Posterior vena cava (tissue), 2 donors: ENCODE results near the gene ZNF490. TPM values are rescaled to one million over a fixed set of nuclear protein-coding genes. Genes with fewer than 3 reads are reported as not detected.
"Not testable (repeated sequence)": the region's sequence is repeated elsewhere in the genome, so short reads cannot be mapped to it uniquely, and the experiment has no call there.

Source experiments
- DNase-seq: peaks from one replicate; pipeline ENCODE4 v3.0.0-alpha.2; 2020; ENCODE audit warnings: low spot score
- intact Hi-C, 2 donors: fragments of 100-400 bp; cut with DNase I; formaldehyde crosslinking; loops; one replicate each; pipeline versions ENCODE4 v1.14.1 to v1.14.2; 2022 to 2023
- total RNA-seq, 2 donors: library from RNA; stranded (reverse); fragmentation: NEBNext Ultra II Directional; extraction: Animal tissue kit (Norgen Biotek cat#: 25700); gene quantifications; one replicate each; pipeline ENCODE4 v1.2.1, GENCODE V29; 2021
- donor health status: DM: yes; HTN: yes; CAD: no.
- donor health status: DM: yes; HTN: yes; CAD: no.

Gene ZNF490
- total RNA-seq, 2 donors from 2014 or later = 5.4 to 6.3 TPM

DNA sequence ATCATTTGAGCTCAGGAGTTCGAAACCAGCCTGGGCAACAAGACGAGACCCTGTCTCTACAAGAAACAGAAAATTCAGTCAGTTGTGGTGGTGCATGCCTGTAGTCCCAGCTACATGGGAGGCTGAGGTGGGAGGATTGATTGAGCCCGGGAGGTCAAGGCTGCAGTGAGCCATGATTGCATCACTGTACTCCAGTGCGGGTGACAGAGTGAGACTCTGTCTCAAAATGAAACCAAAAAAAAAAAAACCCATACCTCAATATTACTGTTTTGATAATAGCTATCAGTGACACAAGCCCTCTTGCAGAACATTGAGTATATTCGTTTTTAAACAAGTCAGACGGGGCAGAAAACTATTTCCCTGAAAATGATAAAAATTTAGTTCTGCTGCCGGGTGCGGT is 16.3 kb upstream of the ZNF490 start:
- no peak for DNase-seq
- intact Hi-C loops = no loop called here

DNA sequence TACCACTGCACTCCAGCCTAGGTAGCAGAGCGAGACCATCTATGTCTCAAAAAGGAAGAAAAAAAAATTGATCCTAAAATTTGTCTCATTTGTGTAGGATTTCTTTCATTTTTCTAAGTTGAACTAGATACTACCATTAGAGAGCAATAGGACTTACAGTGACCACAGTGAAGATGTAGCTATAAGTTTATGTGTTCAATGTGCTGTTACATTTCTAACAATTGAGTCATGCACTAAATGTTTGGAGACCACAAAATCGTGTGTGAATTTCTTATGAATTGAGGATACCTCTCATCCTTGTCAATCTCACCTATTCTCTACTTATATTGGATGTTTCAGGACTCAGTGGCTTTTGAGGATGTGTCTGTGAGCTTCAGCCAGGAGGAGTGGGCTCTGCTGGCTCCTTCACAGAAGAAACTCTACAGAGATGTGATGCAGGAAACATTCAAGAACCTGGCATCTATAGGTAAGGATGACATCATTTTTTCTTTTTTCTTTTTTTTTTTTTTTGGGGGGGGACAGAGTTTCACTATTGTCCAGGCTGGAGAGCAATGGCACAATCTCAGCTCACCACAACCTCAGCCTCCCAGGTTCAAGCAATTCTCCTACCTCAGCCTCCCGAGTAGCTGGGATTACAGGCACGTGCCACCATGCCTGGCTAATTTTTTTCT is 12.9 kb upstream of the ZNF490 start:
- intact Hi-C loops = loop anchor here in 1 of 2 donors (1.0 kb wide), 1 partner anchor 27 kb away; no protein-coding TSS in a partner anchor
- no peak for DNase-seq

DNA sequence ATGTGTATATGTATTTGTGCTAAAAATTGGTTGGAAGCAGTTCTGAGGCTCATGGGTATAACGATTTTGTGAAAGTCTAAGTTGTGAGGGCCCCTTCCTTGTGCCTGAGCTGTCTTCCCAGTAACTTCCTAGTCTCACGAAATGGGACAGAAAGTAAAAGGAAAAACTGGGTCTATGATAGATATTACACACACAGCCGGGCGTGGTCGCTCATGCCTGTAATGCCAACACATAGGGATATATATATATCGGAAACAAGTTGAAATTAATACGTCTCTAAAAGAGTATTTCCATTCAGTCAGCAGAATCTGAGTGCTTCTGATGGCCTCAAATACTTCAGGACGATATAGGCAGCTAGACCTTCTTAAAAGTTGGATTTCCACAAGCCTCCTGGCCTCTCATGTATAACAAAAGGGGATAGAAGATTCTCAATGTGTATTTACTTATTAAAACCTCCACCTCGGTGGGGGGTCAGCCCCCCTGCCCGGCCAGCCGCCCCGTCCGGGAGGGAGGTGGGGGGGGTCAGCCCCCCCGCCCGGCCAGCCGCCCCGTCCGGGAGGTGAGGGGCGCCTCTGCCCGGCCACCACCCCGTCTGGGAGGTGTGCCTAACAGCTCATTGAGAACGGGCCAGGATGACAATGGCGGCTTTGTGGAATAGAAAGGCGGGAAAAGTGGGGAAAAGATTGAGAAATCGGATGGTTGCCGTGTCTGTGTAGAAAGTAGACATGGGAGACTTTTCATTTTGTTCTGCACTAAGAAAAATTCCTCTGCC is 10.8 kb upstream of the ZNF490 start:
- DNase-seq, intact Hi-C loops: not testable (repeated sequence)

DNA sequence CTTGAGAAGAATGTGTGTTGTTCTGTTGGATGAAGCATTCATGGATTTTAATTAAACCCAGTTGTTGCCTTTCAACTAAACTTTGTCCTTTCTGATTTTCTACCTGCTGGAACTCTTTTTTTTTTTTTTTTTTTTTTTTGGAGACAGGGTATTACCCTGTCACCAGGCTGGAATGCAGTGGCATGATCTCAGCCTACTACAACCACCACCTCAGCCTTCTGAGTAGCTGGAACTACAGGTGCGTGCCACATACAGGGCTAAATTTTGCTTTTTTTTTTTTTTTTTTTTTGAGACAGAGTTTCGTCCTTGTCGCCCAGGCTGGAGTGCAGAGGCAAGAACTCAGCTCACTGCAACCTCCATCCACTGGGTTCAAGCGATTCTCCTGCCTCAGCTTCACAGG is 7.0 kb upstream of the ZNF490 start:
- no peak for DNase-seq
- intact Hi-C loops = no loop called here

DNA sequence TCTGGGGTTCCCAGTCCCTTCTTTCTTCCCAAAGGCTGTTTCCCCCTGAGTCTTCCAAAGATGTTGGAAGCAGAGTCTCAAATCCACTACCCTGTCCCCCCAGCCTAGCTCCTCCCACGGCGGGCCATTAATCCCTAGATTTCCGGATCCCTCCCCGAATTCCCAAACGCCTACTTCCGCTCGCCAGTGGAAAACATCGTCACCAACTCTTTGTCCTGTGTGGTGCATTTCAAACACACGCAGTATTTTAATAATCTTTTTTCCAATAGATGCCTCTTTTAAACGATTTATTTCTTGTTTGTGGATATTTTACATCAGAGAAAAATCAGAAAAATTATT is 717 bp upstream of the ZNF490 start:
- peak; percentile 85 for DNase-seq

DNA sequence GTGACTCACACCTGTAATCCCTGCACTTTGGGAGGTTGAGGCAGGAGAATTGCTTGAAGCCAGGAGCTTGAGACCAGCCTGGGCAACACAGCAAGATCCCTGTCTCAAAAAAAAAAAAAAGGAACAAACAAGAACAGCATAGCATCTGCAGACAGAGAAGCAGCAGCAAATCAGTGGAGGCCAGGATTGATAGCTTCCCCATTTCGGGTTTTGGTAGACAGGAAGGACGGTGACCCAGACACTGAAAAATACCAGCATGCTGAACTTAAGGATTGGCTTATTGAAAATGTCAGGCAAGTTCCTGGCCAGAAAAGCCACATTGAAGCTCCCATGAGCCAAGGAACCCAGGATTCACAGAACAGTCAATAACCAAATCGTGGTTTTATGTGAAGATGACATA is 3.0 kb downstream of the ZNF490 start:
- DNase-seq = no peak
- intact Hi-C loops = no loop called here

More for the DNA sequence above, 717 bp upstream of the ZNF490 start:
- intact Hi-C loops = no loop called here

DNA sequence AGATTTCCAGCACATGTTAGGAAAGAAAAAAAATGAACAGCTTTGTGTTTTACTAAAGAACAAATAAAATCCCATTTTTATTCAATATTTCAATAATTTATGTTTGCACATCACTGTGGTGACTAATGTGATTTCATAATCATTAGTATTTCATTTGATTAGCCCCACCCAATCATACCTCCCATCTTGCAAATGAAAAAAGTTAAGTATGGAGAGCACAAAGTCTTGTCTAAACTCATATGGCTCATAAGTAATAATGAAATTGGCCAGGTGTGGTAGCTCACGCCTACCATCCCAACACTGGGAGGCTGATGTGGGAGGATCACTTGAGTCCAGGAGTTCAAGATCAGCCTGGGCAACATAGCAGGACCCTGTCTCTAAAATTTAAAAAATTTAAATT is 3.8 kb downstream of the ZNF490 start:
- intact Hi-C loops = no loop called here
- DNase-seq = no peak

DNA sequence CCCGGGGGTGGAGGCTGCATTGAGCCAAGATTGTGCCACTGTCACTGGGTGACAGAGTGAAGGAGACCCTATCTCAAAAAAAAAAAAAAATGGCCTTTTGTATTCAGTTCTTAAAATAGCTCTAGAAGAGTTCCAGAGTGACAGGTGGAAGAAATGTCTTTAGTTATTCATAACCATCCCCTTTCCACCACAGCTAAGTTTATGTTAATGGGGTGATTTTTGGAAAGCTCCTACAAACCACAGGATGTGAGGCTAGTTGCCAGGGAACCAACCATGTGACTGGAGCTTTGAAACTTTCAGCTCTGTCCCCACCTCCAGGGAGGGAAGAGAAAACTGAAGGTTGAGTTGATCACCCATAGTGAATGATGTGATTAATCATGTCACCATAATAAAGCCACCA is 6.9 kb downstream of the ZNF490 start:
- intact Hi-C loops = no loop called here
- DNase-seq = no peak

DNA sequence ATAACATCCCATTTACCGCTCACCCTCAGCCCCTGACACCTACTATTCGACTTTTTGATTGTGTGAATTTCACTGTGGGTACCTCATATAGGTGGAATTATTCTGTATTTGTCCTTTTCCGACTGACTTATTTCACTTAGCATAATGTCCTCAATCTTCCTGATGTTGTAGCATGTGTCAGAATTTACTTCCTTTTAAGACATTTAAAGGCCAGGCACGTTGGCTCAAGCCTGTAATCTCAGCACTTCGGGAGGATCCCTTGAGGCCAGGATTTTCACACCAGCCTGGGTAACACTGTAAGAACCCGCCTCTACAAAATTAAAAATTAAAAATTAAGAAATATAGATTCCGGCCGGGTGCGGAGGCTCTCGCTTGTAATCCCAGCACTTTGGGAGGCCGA is 13.0 kb downstream of the ZNF490 start:
- DNase-seq = no peak
- intact Hi-C loops = no loop called here

DNA sequence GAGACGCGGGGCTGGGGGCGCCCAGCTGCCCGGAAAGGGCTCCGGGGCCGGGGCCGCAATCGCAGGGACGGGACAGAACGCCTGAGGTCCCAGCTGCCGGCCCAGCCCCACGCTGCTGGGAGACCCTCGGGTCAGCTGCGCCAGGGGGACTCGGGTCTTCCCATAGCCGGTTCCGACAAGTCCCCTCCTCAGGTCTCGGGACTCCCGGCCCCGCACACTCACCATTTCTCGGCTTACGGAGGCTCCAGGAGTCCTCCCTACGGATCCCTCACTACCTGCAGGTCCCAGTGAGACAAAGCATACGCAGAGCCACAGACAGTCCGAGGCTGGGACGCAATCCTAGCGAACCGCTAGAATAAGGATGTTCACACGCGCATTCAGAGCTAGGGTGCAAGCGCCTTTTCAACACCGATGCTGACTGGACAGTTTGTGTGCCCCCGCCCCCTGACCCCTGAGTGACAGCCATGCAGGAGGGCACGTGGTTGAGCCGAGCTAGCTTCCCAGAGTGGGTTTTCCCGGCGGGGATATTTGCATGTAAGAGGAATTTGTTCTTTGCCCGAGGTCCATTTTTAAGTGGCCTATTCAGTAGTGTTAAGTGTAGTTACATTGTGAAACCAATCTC is 13.6 kb downstream of the ZNF490 start:
- intact Hi-C loops = loop anchor here in 1 of 2 donors (1.0 kb wide), 1 partner anchor 26 kb away; no protein-coding TSS in a partner anchor
- DNase-seq = no peak

DNA sequence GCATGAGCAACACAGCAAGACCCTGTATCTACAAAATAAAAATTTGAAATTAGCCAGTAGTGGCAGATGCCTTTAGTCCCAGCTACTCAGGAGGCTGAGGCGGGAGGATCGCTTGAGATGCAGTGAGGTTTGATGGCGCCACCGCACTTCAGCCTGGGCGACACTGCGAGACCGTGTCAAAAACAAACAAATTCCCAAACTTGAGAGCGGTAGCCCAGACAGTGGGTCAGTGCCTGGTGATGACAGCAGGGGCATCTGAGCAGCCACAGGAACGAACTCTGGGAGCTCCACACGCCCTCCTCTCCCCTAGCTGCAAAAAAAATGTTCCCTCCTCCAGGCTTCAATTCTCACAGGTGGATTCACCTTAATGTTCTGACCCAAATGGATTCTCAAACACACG is 14.1 kb downstream of the ZNF490 start:
- intact Hi-C loops = loop anchor here in 1 of 2 donors (1.0 kb wide), 1 partner anchor 27 kb away; no protein-coding TSS in a partner anchor
- no peak for DNase-seq

DNA sequence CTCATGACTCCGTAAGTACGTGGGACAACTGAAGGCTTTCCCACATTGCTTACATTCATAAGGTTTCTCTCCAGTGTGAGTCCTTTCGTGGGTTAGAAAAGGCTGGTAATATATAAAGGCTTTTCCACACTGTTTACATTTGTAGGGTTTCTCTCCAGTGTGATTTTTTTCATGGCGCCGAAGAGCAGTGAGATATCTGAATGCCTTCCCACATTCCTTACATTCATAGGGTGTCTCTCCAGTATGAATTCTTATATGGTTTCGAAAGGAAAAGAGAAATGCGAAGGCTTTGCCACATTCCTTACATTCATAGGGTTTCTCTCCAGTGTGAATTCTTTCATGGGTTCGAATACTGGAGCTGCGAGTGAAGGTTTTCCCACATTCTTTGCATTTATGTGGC is 29.5 kb downstream of the ZNF490 start:
- no peak for DNase-seq
- intact Hi-C loops = no loop called here

DNA sequence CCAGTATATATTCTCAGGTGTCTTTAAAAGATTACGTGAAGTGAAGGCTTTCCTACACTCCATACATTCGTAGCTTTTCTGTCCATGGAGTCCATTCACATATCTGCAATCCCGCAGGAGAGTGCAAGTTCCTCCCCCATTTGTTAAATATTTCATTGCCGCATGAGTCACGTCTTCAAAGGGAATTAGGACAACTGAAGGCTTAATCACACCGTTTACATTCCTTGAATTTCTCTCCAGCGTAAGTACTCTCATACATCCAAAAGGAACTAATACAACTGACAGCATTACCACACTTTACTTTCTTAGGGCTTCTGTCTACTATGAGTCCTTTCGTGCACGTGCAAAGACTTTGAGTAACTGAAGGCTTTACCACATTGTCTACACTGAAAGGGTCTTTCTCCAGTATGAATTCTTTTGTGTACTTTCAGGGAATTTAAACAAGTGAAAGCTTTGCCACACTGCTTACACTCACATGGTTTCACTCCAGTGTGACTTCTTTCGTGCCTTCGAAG is 30.4 kb downstream of the ZNF490 start:
- DNase-seq = no peak
- intact Hi-C loops = no loop called here

DNA sequence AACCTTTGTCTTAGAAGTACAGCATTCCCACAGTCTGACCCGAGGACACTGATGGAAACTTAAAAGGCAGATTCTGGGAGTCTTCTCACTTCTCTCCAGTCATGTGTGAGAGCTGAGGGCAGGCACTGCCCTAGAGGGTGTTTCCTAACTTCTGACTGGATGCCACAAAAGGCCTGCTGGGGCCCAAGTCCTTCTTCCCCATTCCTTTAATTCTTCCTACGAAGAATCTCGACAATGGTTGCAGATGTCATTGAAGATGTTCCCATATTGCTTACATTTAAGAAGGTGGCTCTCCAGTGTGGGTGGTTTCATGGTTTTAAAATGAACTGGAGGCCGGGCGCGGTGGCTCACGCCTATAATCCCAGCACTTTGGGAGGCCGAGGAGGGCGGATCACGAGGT is 32.0 kb downstream of the ZNF490 start:
- DNase-seq = no peak
- intact Hi-C loops = no loop called here

DNA sequence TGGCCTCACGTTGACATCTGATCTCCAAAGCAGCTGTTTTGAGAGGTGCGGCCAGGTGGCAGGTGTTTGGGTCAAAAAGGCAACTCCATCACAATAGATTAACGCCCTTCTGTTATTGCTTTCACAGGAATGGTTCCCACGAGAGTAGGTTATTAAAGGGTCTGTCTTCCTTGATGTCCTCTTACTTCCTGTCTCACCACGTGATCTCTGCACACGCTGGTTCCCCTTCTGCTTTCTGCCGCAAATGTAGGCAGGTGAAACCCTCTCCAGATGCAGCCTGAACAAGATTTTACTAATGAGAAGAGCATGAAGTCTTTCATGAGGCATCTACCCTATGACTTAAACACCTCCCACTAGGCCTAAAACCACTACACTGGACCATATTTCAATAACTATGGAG is 36.6 kb downstream of the ZNF490 start:
- DNase-seq = no peak
- intact Hi-C loops = no loop called here

DNA sequence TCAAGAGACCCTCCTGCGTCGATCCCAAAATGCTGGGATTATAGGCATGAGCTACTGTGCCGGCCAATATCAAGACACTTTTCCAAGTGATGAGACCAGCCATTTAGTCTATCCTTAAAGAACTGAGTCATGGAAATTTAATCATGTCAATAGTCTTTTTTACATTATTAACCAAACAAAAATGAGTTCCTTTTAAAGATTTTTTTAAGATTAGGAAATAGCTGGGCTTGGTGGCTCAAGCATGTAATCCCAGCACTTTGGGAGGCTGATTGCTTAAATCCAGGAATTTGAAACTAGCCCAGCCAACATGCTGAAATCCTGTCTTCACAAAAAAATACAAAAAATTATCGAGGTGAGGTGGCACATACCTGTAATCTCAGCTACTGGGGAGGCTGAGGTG is 42.7 kb downstream of the ZNF490 start:
- no peak for DNase-seq
- intact Hi-C loops = no loop called here

DNA sequence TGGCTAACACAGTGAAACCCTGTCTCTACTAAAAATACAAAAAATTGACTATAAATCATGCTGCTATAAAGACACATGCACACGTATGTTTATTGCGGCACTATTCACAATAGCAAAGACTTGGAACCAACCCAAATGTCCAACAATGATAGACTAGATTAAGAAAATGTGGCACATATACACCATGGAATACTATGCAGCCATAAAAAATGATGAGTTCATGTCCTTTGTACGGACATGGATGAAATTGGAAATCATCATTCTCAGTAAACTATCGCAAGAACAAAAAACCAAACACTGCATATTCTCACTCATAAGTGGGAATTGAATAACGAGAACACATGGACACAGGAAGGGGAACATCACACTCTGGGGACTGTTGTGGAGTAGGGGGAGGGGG is 44.2 kb downstream of the ZNF490 start:
- DNase-seq, intact Hi-C loops: not testable (repeated sequence)

DNA sequence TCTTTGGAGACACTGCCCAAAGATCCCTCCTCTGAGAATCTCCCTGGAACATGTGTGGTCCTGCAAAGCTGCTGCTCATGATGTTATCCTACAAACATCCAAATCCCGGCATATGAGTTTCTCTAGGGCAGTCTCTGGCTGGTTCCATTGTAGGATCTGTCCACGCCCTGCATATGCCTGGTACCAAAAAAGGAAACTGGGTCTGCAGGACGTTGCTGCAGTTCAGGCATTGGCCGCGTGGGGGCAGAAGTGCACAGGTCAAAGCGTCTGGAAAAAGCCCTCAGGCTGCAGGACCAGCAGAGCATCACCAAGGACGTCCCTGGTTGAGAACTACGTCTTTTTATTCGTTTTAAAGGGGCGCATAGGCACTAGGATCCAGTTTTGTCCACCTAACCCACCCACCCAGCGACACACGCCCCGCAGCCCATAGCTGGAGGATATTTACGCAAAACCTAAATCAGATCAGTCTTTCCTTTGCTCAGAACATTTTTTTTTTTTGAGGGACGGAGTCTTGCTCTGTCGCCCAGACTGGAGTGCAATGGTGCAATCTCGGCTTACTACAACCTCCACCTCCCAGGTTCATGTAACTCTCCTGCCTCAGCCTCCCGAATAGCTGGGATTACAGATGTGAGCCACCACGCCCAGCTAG is 46.5 kb downstream of the ZNF490 start:
- intact Hi-C loops = loop anchor here in 1 of 2 donors (5.0 kb wide), 1 partner anchor 108 kb away; no protein-coding TSS in a partner anchor
- DNase-seq = peak; percentile 97

DNA sequence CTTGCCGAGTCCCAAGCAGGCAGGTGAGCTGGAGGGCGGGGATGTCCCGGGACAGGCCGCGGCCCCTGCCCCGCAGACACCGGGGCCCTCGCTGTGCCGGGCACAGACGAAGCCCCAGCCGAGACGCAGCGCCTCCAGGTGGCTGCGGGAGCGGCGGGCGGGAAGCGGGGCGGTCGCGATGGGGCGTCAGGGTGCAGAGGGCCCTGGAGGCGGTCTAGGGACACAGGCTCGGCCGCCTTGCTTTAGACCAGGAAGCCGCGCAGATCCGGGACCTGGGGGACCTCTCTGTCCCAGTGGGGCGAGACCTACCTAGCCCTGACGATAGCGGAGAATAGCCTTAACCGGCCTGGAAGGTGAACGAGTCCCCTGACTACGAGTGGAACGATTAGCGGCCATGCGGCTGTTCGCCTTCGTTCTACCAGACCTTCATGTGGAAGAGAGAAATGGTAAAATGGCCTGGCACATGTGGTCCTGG is 55.1 kb downstream of the ZNF490 start:
- no peak for DNase-seq
- intact Hi-C loops = loop anchor here in 1 of 2 donors (5.0 kb wide), 1 partner anchor 542 kb away; no protein-coding TSS in a partner anchor
